K562 (cell line): ENCODE data around the gene KNL1. TPM values are rescaled to one million over a fixed set of nuclear protein-coding genes. Genes with fewer than 3 reads are reported as not detected.

Source experiments
- SAP30 ChIP-seq: fragments of 200-600 bp; sonication (generic); IDR thresholded peaks from 2 replicates; pipeline ENCODE4 v1.6.1; 2012; ENCODE audit warnings: borderline replicate concordance, low read depth, mild to moderate bottlenecking, moderate library complexity, low read length, control low read depth, inconsistent platforms; ENCODE audit not compliant: insufficient read depth, poor library complexity, severe bottlenecking
- polyA plus RNA-seq, 8 experiments: library from polyadenylated mRNA; depleted of rRNA in 4 of 8; stranded (reverse) in 5 of 8; unstranded in 3 of 8; fragments of >200 nt; fragmentation: Nextera tagmentation in 2 of 8; fragmentation: Illumina TruSeq in 1 of 8; extraction: Ambion mirVana in 2 of 8; extraction: Trizol in 1 of 8; gene quantifications; 2 replicates each; pipeline versions ENCODE4 v1.2.1 to v1.2.3, GENCODE V29; 2011 to 2014; ENCODE audit warnings: inconsistent platforms in 1 of 8, missing spikeins in 1 of 8
- total RNA-seq, 7 experiments: library from RNA; depleted of rRNA in 6 of 7; stranded (reverse); fragments of >200 nt in 6 of 7; fragmentation: Illumina TruSeq in 2 of 7; extraction: Trizol in 2 of 7; gene quantifications; 2 replicates each; pipeline versions ENCODE4 v1.2.1 to v1.2.3, GENCODE V29; 2011 to 2021; ENCODE audit warnings: low replicate concordance in 1 of 7
- TF ChIP-seq, protein P1 (sequence below): fragments of 450-650 bp; IDR thresholded peaks from 2 replicates; pipeline ENCODE4 v1.6.1; 2016; ENCODE audit warnings: mild to moderate bottlenecking, moderate library complexity
- TF ChIP-seq, protein P2 (sequence below): IDR thresholded peaks from 2 replicates; pipeline ENCODE4 v1.6.1; 2014; ENCODE audit warnings: antibody characterized with exemption
- TF ChIP-seq, protein P3 (sequence below): fragments of 250-450 bp; sonication (Bioruptor Pico); IDR thresholded peaks from 2 replicates; pipeline ENCODE4 v1.5.1; 2021; ENCODE audit warnings: mild to moderate bottlenecking
- TF ChIP-seq, protein P4 (sequence below): fragments of 250-450 bp; sonication (Bioruptor Pico); IDR thresholded peaks from 2 replicates; pipeline ENCODE4 v1.4.0; 2020; ENCODE audit warnings: mild to moderate bottlenecking, moderate library complexity, borderline replicate concordance

The KNL1 gene
- total and polyA plus RNA-seq, 9 of the 15 experiments (the other 6 are each of a cell fraction or from before 2014, with no cell fraction given): 14.5 to 65.4 (median 34.6) TPM

DNA sequence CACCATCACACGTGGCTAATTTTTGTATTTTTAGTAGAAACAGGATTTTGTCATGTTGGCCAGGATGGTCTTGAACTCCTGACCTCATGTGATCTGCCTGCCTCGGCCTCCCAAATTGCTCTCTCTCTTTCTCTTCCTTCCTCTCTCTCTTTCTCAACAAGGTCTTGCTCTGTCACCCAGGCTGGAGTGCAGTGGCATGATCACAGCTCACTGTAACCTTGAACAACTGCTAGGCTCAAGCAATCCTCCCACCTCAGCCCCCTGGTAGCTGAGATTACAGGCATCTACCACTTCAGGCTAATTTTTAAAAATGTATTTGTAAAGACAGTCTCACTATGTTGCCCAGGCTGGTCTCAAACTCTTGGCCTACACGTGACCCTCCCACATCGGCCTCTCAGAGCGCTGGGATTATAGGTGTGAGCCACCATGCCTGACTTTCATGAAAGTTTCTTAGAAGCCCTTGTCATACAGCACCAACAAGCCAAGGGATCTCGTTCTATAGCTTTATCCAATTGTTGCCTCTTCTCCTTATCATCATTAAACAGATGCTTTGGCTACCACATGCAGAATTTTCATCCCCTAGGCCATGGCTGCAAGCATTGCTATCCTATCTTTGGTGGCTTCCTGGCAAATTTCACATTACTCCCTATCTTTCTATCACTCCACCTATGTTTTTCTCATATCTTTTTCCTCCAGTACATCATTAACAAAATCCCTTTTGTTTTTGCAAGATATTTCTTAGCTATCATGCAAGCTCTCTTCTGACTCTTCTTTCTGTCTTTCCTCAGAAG lies 34.9 kb upstream of the KNL1 start (continued):
- TF ChIP-seq, protein P1, sequence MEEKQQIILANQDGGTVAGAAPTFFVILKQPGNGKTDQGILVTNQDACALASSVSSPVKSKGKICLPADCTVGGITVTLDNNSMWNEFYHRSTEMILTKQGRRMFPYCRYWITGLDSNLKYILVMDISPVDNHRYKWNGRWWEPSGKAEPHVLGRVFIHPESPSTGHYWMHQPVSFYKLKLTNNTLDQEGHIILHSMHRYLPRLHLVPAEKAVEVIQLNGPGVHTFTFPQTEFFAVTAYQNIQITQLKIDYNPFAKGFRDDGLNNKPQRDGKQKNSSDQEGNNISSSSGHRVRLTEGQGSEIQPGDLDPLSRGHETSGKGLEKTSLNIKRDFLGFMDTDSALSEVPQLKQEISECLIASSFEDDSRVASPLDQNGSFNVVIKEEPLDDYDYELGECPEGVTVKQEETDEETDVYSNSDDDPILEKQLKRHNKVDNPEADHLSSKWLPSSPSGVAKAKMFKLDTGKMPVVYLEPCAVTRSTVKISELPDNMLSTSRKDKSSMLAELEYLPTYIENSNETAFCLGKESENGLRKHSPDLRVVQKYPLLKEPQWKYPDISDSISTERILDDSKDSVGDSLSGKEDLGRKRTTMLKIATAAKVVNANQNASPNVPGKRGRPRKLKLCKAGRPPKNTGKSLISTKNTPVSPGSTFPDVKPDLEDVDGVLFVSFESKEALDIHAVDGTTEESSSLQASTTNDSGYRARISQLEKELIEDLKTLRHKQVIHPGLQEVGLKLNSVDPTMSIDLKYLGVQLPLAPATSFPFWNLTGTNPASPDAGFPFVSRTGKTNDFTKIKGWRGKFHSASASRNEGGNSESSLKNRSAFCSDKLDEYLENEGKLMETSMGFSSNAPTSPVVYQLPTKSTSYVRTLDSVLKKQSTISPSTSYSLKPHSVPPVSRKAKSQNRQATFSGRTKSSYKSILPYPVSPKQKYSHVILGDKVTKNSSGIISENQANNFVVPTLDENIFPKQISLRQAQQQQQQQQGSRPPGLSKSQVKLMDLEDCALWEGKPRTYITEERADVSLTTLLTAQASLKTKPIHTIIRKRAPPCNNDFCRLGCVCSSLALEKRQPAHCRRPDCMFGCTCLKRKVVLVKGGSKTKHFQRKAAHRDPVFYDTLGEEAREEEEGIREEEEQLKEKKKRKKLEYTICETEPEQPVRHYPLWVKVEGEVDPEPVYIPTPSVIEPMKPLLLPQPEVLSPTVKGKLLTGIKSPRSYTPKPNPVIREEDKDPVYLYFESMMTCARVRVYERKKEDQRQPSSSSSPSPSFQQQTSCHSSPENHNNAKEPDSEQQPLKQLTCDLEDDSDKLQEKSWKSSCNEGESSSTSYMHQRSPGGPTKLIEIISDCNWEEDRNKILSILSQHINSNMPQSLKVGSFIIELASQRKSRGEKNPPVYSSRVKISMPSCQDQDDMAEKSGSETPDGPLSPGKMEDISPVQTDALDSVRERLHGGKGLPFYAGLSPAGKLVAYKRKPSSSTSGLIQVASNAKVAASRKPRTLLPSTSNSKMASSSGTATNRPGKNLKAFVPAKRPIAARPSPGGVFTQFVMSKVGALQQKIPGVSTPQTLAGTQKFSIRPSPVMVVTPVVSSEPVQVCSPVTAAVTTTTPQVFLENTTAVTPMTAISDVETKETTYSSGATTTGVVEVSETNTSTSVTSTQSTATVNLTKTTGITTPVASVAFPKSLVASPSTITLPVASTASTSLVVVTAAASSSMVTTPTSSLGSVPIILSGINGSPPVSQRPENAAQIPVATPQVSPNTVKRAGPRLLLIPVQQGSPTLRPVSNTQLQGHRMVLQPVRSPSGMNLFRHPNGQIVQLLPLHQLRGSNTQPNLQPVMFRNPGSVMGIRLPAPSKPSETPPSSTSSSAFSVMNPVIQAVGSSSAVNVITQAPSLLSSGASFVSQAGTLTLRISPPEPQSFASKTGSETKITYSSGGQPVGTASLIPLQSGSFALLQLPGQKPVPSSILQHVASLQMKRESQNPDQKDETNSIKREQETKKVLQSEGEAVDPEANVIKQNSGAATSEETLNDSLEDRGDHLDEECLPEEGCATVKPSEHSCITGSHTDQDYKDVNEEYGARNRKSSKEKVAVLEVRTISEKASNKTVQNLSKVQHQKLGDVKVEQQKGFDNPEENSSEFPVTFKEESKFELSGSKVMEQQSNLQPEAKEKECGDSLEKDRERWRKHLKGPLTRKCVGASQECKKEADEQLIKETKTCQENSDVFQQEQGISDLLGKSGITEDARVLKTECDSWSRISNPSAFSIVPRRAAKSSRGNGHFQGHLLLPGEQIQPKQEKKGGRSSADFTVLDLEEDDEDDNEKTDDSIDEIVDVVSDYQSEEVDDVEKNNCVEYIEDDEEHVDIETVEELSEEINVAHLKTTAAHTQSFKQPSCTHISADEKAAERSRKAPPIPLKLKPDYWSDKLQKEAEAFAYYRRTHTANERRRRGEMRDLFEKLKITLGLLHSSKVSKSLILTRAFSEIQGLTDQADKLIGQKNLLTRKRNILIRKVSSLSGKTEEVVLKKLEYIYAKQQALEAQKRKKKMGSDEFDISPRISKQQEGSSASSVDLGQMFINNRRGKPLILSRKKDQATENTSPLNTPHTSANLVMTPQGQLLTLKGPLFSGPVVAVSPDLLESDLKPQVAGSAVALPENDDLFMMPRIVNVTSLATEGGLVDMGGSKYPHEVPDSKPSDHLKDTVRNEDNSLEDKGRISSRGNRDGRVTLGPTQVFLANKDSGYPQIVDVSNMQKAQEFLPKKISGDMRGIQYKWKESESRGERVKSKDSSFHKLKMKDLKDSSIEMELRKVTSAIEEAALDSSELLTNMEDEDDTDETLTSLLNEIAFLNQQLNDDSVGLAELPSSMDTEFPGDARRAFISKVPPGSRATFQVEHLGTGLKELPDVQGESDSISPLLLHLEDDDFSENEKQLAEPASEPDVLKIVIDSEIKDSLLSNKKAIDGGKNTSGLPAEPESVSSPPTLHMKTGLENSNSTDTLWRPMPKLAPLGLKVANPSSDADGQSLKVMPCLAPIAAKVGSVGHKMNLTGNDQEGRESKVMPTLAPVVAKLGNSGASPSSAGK: peak; percentile 41; the same call in 1 of the 2 replicates
- TF ChIP-seq, protein P2, sequence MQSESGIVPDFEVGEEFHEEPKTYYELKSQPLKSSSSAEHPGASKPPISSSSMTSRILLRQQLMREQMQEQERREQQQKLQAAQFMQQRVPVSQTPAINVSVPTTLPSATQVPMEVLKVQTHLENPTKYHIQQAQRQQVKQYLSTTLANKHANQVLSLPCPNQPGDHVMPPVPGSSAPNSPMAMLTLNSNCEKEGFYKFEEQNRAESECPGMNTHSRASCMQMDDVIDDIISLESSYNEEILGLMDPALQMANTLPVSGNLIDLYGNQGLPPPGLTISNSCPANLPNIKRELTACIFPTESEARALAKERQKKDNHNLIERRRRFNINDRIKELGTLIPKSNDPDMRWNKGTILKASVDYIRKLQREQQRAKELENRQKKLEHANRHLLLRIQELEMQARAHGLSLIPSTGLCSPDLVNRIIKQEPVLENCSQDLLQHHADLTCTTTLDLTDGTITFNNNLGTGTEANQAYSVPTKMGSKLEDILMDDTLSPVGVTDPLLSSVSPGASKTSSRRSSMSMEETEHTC: peak; percentile 35; the same call in 1 of the 2 replicates
- TF ChIP-seq, protein P3, sequence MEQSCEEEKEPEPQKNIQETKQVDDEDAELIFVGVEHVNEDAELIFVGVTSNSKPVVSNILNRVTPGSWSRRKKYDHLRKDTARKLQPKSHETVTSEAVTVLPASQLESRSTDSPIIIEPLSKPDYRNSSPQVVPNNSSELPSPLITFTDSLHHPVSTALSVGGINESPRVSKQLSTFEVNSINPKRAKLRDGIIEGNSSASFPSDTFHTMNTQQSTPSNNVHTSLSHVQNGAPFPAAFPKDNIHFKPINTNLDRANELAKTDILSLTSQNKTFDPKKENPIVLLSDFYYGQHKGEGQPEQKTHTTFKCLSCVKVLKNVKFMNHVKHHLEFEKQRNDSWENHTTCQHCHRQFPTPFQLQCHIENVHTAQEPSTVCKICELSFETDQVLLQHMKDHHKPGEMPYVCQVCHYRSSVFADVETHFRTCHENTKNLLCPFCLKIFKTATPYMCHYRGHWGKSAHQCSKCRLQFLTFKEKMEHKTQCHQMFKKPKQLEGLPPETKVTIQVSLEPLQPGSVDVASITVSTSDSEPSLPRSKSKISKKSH (CRISPR knock-in tag): no peak
- TF ChIP-seq SAP30: no peak
- TF ChIP-seq, protein P4, sequence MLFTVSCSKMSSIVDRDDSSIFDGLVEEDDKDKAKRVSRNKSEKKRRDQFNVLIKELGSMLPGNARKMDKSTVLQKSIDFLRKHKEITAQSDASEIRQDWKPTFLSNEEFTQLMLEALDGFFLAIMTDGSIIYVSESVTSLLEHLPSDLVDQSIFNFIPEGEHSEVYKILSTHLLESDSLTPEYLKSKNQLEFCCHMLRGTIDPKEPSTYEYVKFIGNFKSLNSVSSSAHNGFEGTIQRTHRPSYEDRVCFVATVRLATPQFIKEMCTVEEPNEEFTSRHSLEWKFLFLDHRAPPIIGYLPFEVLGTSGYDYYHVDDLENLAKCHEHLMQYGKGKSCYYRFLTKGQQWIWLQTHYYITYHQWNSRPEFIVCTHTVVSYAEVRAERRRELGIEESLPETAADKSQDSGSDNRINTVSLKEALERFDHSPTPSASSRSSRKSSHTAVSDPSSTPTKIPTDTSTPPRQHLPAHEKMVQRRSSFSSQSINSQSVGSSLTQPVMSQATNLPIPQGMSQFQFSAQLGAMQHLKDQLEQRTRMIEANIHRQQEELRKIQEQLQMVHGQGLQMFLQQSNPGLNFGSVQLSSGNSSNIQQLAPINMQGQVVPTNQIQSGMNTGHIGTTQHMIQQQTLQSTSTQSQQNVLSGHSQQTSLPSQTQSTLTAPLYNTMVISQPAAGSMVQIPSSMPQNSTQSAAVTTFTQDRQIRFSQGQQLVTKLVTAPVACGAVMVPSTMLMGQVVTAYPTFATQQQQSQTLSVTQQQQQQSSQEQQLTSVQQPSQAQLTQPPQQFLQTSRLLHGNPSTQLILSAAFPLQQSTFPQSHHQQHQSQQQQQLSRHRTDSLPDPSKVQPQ (CRISPR knock-in tag): no peak
